Measurements from ENCODE around the gene SLC5A5. TPM values are rescaled to one million over a fixed set of nuclear protein-coding genes. Genes with fewer than 3 reads are reported as not detected.
A peak's percentile ranks its signal among the peaks of the same experiment; 100 is the strongest.

SLC5A5 gene
- total and polyA plus RNA-seq, 2 of the 4 experiments (the other 2 are of a cell fraction): not detected

DNA sequence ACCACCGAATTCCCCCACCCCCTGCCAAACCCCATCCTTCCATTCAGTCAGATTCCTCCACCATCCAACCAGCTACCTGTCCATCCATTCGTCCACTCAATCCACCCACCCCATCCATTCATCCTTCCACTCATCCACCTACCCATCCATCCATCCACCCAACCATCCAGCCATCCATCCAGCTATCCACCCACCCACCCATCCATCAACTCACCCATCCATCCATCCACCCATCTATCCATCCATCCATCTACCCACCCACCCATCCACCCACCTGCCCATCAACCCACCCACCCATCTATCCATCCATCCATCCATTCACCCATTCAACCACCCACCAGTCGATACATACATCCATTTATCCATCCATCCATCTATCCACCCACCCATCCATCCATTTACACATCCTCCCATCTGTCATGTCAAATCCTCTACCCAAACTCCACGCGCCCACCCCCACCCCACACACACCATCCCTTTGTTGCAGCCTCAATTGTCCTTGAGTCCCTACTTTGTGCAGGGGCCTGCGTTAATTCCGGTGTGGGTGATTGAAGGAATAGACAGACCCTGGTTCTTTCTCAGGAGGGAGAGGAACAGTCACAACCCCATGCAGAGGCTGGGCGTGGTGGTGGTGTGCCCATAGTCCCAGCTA, 5.3 kb upstream of the SLC5A5 start:
- H2AFZ ChIP-seq (replicated peaks; ENCODE audit: low read length, poor library complexity): no peak overlapping the region
- H4K8ac ChIP-seq (ENCODE audit: low read depth in 2 of 2, low read length in 2 of 2): no peak overlapping the region
- intact Hi-C loops (cut with micrococcal nuclease) (no loop called here), dilution Hi-C loops (cut with HindIII; ENCODE audit: low sequenced_read_pairs, unreplicated experiment) (no loop called here), in situ Hi-C loops (cut with MboI; ENCODE audit: low sequenced_read_pairs) (loop anchor here (5.0 kb wide), 1 partner anchor 121 kb away; no protein-coding TSS in a partner anchor)
- H3K79me1 ChIP-seq (ENCODE audit: low read depth in 1 of 2, low read length in 2 of 2): peaks cover 11 to 33% of the 10 kb centered on the region in 2 experiments; a peak in 3 of 4 replicates
- POLR2A ChIA-PET (ENCODE audit: unreplicated experiment): interaction anchor here (0.6 kb wide), 2 partner anchors 19 to 81 kb away, joined by 3 to 15 read pairs; no protein-coding TSS in a partner anchor
- no peak overlapping the region for H3K27ac ChIP-seq (ENCODE audit: insufficient read depth, low read length)
- H3K18ac ChIP-seq (ENCODE audit: low read depth, low read length): no peak overlapping the region
- H4K20me1 ChIP-seq (ENCODE audit: insufficient read depth, low read length): peaks cover 46% of the 10 kb centered on the region
- H3K9me3 ChIP-seq (ENCODE audit: control insufficient read depth, insufficient read depth, low read length): no peaks in the 10 kb centered on the region
- H3K4me3 ChIP-seq (ENCODE audit: insufficient read depth, low read depth, low read length): no peak overlapping the region
- H2BK15ac ChIP-seq (ENCODE audit: low read depth, low read length): no peak overlapping the region
- H3K4ac ChIP-seq (ENCODE audit: low read depth, low read length): no peak overlapping the region
- no peak overlapping the region for H3K56ac ChIP-seq (ENCODE audit: extremely low read depth, insufficient read depth, low read length)
- no peak overlapping the region for H4K5ac ChIP-seq (ENCODE audit: low read depth, low read length)
- no peak overlapping the region for H4K91ac ChIP-seq (ENCODE audit: insufficient read depth, low read depth, low read length)
- H2BK20ac ChIP-seq (ENCODE audit: low read depth, low read length): no peak overlapping the region
- H2BK120ac ChIP-seq (ENCODE audit: low read depth, low read length): no peak overlapping the region
- H3K9me1 ChIP-seq (ENCODE audit: insufficient read depth, low read length): peaks cover 12% of the 10 kb centered on the region; the same call in 1 of the 2 replicates
- TF ChIP-seq CEBPB (IDR thresholded peaks at IDR 0.05; ENCODE audit: low read depth, low read length) (no peak), MXI1 (IDR thresholded peaks at IDR 0.05; ENCODE audit: borderline replicate concordance, low read depth, low read length) (no peak), CHD1 (IDR thresholded peaks at IDR 0.05; ENCODE audit: low read depth, low read length) (no peak), FOS (IDR thresholded peaks at IDR 0.05; ENCODE audit: low read depth, low read length) (no peak), RFX5 (IDR thresholded peaks at IDR 0.05; ENCODE audit: low read depth, low read length) (no peak), SMC3 (IDR thresholded peaks at IDR 0.05; ENCODE audit: low read depth, low read length) (no peak)
- H3K9ac ChIP-seq (ENCODE audit: low read depth, low read length): no peak overlapping the region
- BruUV-seq (replicated peaks): no TSS peak
- no peak overlapping the region for H2AK5ac ChIP-seq (ENCODE audit: low read depth, low read length)
- peaks cover 41% of the 10 kb centered on the region for H3K36me3 ChIP-seq (ENCODE audit: control insufficient read depth, insufficient read depth, low read length)
- ATAC-seq (ENCODE audit: low read depth): no peak
- no peak overlapping the region for H3K14ac ChIP-seq (replicated peaks; ENCODE audit: low read depth, low read length)
- peak overlapping the region; percentile 54 for H2BK5ac ChIP-seq (ENCODE audit: low read depth, low read length, poor library complexity, severe bottlenecking)
- peaks cover 25% of the 10 kb centered on the region for H3K27me3 ChIP-seq (ENCODE audit: control insufficient read depth, insufficient read depth, low read length)
- peaks cover 3% of the 10 kb centered on the region; the same call in 1 of the 2 replicates for H3K4me1 ChIP-seq (ENCODE audit: control insufficient read depth, insufficient read depth, low read length)
- peak overlapping the region; percentile 66 for H2AK9ac ChIP-seq (replicated peaks; ENCODE audit: low read depth, low read length, poor library complexity)
- DNase-seq: no peak
- WGBS, 2 experiments (ENCODE audit: extremely low coverage in 2 of 2, insufficient read length in 1 of 2): 82 to 100% methylated on average over 2 to 3 of the region's 8 CpGs
- CTCF ChIA-PET: no interaction called here
- H3K23ac ChIP-seq (ENCODE audit: low read depth, low read length): no peak overlapping the region
- H3K4me2 ChIP-seq (ENCODE audit: low read depth, low read length): no peak overlapping the region
